Liver (tissue), 9 donors: ENCODE results near the gene PKD1L1. TPM values are rescaled to one million over a fixed set of nuclear protein-coding genes. Genes with fewer than 3 reads are reported as not detected.

Experiments
- DNase-seq: peaks from one replicate; pipeline ENCODE4 v3.0.0-alpha.2; 2017; ENCODE audit warnings: low spot score
- H3K27ac ChIP-seq, 2 donors: one replicate each; pipeline ENCODE4 v1.7.0; 2013; ENCODE audit warnings: inconsistent platforms in 2 of 2, low read length in 2 of 2, control low read depth in 1 of 2, low read depth in 1 of 2, mild to moderate bottlenecking in 1 of 2
- H3K27me3 ChIP-seq, 4 donors: one replicate each; pipeline versions ENCODE4 v1.6.1 to v1.7.0; 2013; ENCODE audit warnings: low read length in 3 of 4, inconsistent platforms in 1 of 4, mild to moderate bottlenecking in 1 of 4, moderate library complexity in 1 of 4; ENCODE audit not compliant: control insufficient read depth in 4 of 4, insufficient read depth in 4 of 4
- H3K36me3 ChIP-seq, 4 donors: one replicate each; pipeline versions ENCODE4 v1.6.1 to v1.7.0; 2013; ENCODE audit warnings: low read length in 3 of 4, mild to moderate bottlenecking in 3 of 4, low read depth in 1 of 4, moderate library complexity in 1 of 4; ENCODE audit not compliant: control insufficient read depth in 4 of 4, insufficient read depth in 3 of 4
- H3K4me1 ChIP-seq, 4 donors: one replicate each; pipeline versions ENCODE4 v1.6.1 to v1.7.0; 2013; ENCODE audit warnings: low read length in 3 of 4, mild to moderate bottlenecking in 3 of 4, moderate library complexity in 1 of 4; ENCODE audit not compliant: control insufficient read depth in 4 of 4, insufficient read depth in 4 of 4
- H3K4me3 ChIP-seq, 3 donors: one replicate each; pipeline versions ENCODE4 v1.6.1 to v1.7.0; 2013; ENCODE audit warnings: low read length in 3 of 3, control low read depth in 1 of 3, low read depth in 1 of 3, mild to moderate bottlenecking in 1 of 3
- H3K9ac ChIP-seq, 2 donors: one replicate each; pipeline ENCODE4 v1.7.0; 2013; ENCODE audit warnings: low read length in 2 of 2, mild to moderate bottlenecking in 2 of 2, moderate library complexity in 2 of 2, control low read depth in 1 of 2, low read depth in 1 of 2
- H3K9me3 ChIP-seq, 4 donors: one replicate each; pipeline versions ENCODE4 v1.6.1 to v1.7.0; 2013; ENCODE audit warnings: low read length in 3 of 4; ENCODE audit not compliant: control insufficient read depth in 4 of 4
- ATF3 ChIP-seq: IDR thresholded peaks from 2 replicates; pipeline ENCODE4 v1.6.1; 2016; ENCODE audit warnings: antibody characterized with exemption
- CTCF ChIP-seq: fragments of 150-350 bp; IDR thresholded peaks from 2 replicates; pipeline ENCODE4 v1.5.1; 2017; ENCODE audit warnings: improper control_type of control experiment, low read depth, low read length; ENCODE audit not compliant: missing input control
- EGR1 ChIP-seq, 2 donors: IDR thresholded peaks; 2 replicates each; pipeline ENCODE4 v1.6.1; 2016 to 2018; ENCODE audit warnings: antibody characterized with exemption in 2 of 2, low read depth in 2 of 2
- FOXA1 ChIP-seq: IDR thresholded peaks from 2 replicates; pipeline ENCODE4 v1.6.1; 2016; ENCODE audit warnings: antibody characterized with exemption
- FOXA2 ChIP-seq: IDR thresholded peaks from 2 replicates; pipeline ENCODE4 v1.6.1; 2016; ENCODE audit warnings: antibody characterized with exemption
- GABPA ChIP-seq, 2 donors: IDR thresholded peaks in 1 of 2; conservative IDR thresholded peaks in 1 of 2; 2 replicates each; pipeline ENCODE4 v1.6.1; 2016; ENCODE audit warnings: antibody characterized with exemption in 2 of 2, mild to moderate bottlenecking in 1 of 2, moderate library complexity in 1 of 2
- HNF4A ChIP-seq, 2 donors: conservative IDR thresholded peaks; 2 replicates each; pipeline ENCODE4 v1.6.1; 2016; ENCODE audit warnings: antibody characterized with exemption in 2 of 2, mild to moderate bottlenecking in 2 of 2
- HNF4G ChIP-seq: IDR thresholded peaks from 2 replicates; pipeline ENCODE4 v1.6.1; 2016; ENCODE audit warnings: antibody characterized with exemption
- JUND ChIP-seq, 2 donors: IDR thresholded peaks; 2 replicates each; pipeline ENCODE4 v1.6.1; 2016; ENCODE audit warnings: antibody characterized with exemption in 2 of 2
- MAX ChIP-seq: IDR thresholded peaks from 2 replicates; pipeline ENCODE4 v1.6.1; 2016; ENCODE audit warnings: antibody characterized with exemption
- NR2F2 ChIP-seq: IDR thresholded peaks from 2 replicates; pipeline ENCODE4 v1.6.1; 2016; ENCODE audit warnings: antibody characterized with exemption
- REST ChIP-seq: IDR thresholded peaks from 2 replicates; pipeline ENCODE4 v1.6.1; 2016; ENCODE audit warnings: antibody characterized with exemption, mild to moderate bottlenecking
- RXRA ChIP-seq, 2 donors: IDR thresholded peaks; 2 replicates each; pipeline ENCODE4 v1.6.1; 2017 to 2018; ENCODE audit warnings: antibody characterized with exemption in 2 of 2, mild to moderate bottlenecking in 1 of 2
- SP1 ChIP-seq: IDR thresholded peaks from 2 replicates; pipeline ENCODE4 v1.6.1; 2018; ENCODE audit warnings: antibody characterized with exemption, mild to moderate bottlenecking
- TAF1 ChIP-seq: conservative IDR thresholded peaks from 2 replicates; pipeline ENCODE4 v1.6.1; 2016; ENCODE audit warnings: antibody characterized with exemption, mild to moderate bottlenecking
- YY1 ChIP-seq: IDR thresholded peaks from 2 replicates; pipeline ENCODE4 v1.6.1; 2016; ENCODE audit warnings: antibody characterized with exemption, mild to moderate bottlenecking
- WGBS: extraction: QIAGEN DNeasy Blood & Tissue Kit; methylation state at CpG from one replicate; pipeline ENCODE4 v1.1.7; 2013; 5-methylcytosine and 5-hydroxymethylcytosine counted together
- polyA plus RNA-seq, 2 donors: library from polyadenylated mRNA; stranded (reverse) in 1 of 2; unstranded in 1 of 2; fragments of 200-250 nt in 1 of 2; fragments of >200 nt in 1 of 2; fragmentation: Nextera tagmentation in 1 of 2; extraction: Ambion mirVana in 1 of 2; gene quantifications; one replicate each; pipeline versions ENCODE4 v1.2.1 to v1.2.3, GENCODE V29; 2013 to 2015
- total RNA-seq, 2 donors: library from RNA; depleted of rRNA; stranded (reverse); fragments of >200 nt; gene quantifications; one replicate each; pipeline ENCODE4 v1.2.3, GENCODE V29; 2014
- donor health status: healthy.
- donor health status: healthy.
- donor health status: healthy.
- donor health status: healthy.
- donor health status: healthy.

The PKD1L1 gene
- total and polyA plus RNA-seq, 4 donors: 0.08 to 0.25 (median 0.11) TPM

- Histone ChIP-seq H3K4me1 (peaks cover 0 to 2% (median 0%) of the 10 kb centered on the region in 4 donors), H3K9me3 (no peaks in the 10 kb centered on the region), H3K36me3 (no peaks in the 10 kb centered on the region), H3K9ac (no peak overlapping the region), H3K27ac (no peak overlapping the region), H3K4me3 (no peak overlapping the region), H3K27me3 (no peaks in the 10 kb centered on the region)
- TF ChIP-seq GABPA (IDR thresholded peaks at IDR 0.05 in 1 of 2, conservative IDR thresholded peaks at IDR 0.05 in 1 of 2) (no peak), EGR1 (IDR thresholded peaks at IDR 0.05; ENCODE audit: low read depth in 2 of 2) (no peak), FOXA1 (no peak), SP1 (no peak)
- no peak for DNase-seq
- 95% methylated on average over 9 of the region's 9 CpGs for WGBS
Observed at GRCh38 chr7:47815867-47816266, 132.4 kb downstream of the PKD1L1 start.

- WGBS: 89% methylated on average over 11 of the region's 11 CpGs
- H3K4me3 ChIP-seq: no peak overlapping the region
- no peaks in the 10 kb centered on the region for H3K36me3 ChIP-seq
- H3K27me3 ChIP-seq: no peaks in the 10 kb centered on the region
- no peak overlapping the region for H3K27ac ChIP-seq
- no peak overlapping the region for H3K9ac ChIP-seq
- H3K9me3 ChIP-seq: no peaks in the 10 kb centered on the region
- DNase-seq: no peak
- no peak for TF ChIP-seq TAF1
- TF ChIP-seq HNF4A (conservative IDR thresholded peaks at IDR 0.05): no peak
- TF ChIP-seq ATF3: no peak
- no peak for TF ChIP-seq FOXA2
- no peak for TF ChIP-seq YY1
- no peak for TF ChIP-seq FOXA1
- no peak for TF ChIP-seq SP1
- TF ChIP-seq EGR1 (IDR thresholded peaks at IDR 0.05; ENCODE audit: low read depth in 2 of 2): no peak
- TF ChIP-seq HNF4G: no peak
- TF ChIP-seq REST: no peak
- TF ChIP-seq CTCF: no peak
- TF ChIP-seq GABPA (IDR thresholded peaks at IDR 0.05 in 1 of 2, conservative IDR thresholded peaks at IDR 0.05 in 1 of 2): no peak
- no peak for TF ChIP-seq JUND (IDR thresholded peaks at IDR 0.05)
- TF ChIP-seq NR2F2: no peak
- TF ChIP-seq MAX: no peak
- TF ChIP-seq RXRA (IDR thresholded peaks at IDR 0.05): no peak
- H3K4me1 ChIP-seq: peaks cover 0 to 2% (median 0%) of the 10 kb centered on the region in 4 donors
Observed at GRCh38 chr7:47814905-47815613, 133.2 kb downstream of the PKD1L1 start.
